HepG2 (cell line): ENCODE measurements around the gene SLC25A25. TPM values are rescaled to one million over a fixed set of nuclear protein-coding genes. Genes with fewer than 3 reads are reported as not detected.

Experiments used
- AKAP8 ChIP-seq: sonication (generic); formaldehyde crosslinking; IDR thresholded peaks from 2 replicates; pipeline ENCODE4 v1.5.1; 2020; ENCODE audit warnings: mild to moderate bottlenecking, missing genetic modification reagents
- BRD4 ChIP-seq: sonication (generic); formaldehyde crosslinking; IDR thresholded peaks from 2 replicates; pipeline ENCODE4 v1.4.0; 2020; ENCODE audit warnings: missing genetic modification reagents
- DZIP1 ChIP-seq: sonication (generic); formaldehyde crosslinking; IDR thresholded peaks from 2 replicates; pipeline ENCODE4 v1.5.0; 2020; ENCODE audit warnings: mild to moderate bottlenecking, missing genetic modification reagents
- FOXP4 ChIP-seq: sonication (generic); formaldehyde crosslinking; IDR thresholded peaks from 2 replicates; pipeline ENCODE4 v1.4.0; 2020; ENCODE audit warnings: missing genetic modification reagents
- GMEB1 ChIP-seq: sonication (generic); formaldehyde crosslinking; IDR thresholded peaks from 2 replicates; pipeline ENCODE4 v1.5.1; 2020; ENCODE audit warnings: missing genetic modification reagents, mild to moderate bottlenecking, borderline replicate concordance
- MEIS2 ChIP-seq: sonication (generic); formaldehyde crosslinking; IDR thresholded peaks from 2 replicates; pipeline ENCODE4 v1.9.0; 2021; ENCODE audit warnings: mild to moderate bottlenecking, missing genetic modification reagents
- NFYC ChIP-seq: IDR thresholded peaks from 2 replicates; pipeline ENCODE4 v1.6.1; 2016; ENCODE audit warnings: missing genetic modification reagents, missing compliant biosample characterization
- PAF1 ChIP-seq: IDR thresholded peaks from 2 replicates; pipeline ENCODE4 v1.6.1; 2016; ENCODE audit warnings: missing genetic modification reagents, missing compliant biosample characterization
- POLR2G ChIP-seq: fragments of 200-400 bp; formaldehyde crosslinking; IDR thresholded peaks from 2 replicates; pipeline ENCODE4 v1.6.1; 2018; ENCODE audit warnings: mild to moderate bottlenecking, low read depth, low read length, moderate library complexity
- WIZ ChIP-seq: sonication (generic); formaldehyde crosslinking; IDR thresholded peaks from 2 replicates; pipeline ENCODE4 v1.5.1; 2020; ENCODE audit warnings: mild to moderate bottlenecking, missing genetic modification reagents
- ZNF263 ChIP-seq: sonication (generic); formaldehyde crosslinking; IDR thresholded peaks from 2 replicates; pipeline ENCODE4 v1.4.0; 2020; ENCODE audit warnings: missing genetic modification reagents
- ZNF615 ChIP-seq: sonication (generic); formaldehyde crosslinking; IDR thresholded peaks from 2 replicates; pipeline ENCODE4 v1.5.0; 2020; ENCODE audit warnings: mild to moderate bottlenecking, missing genetic modification reagents, borderline replicate concordance
- polyA plus RNA-seq, 8 experiments: library from polyadenylated mRNA; depleted of rRNA in 3 of 8; stranded (reverse) in 7 of 8; unstranded in 1 of 8; fragments of >200 nt; fragmentation: Illumina TruSeq in 4 of 8; extraction: Trizol in 4 of 8; gene quantifications; 2 replicates each; pipeline versions ENCODE4 v1.2.1 to v1.2.3, GENCODE V29; 2011 to 2016; ENCODE audit warnings: low read depth in 4 of 8, missing spikeins in 1 of 8, mixed read lengths in 1 of 8; ENCODE audit not compliant: insufficient read depth in 1 of 8
- total RNA-seq, 5 experiments: library from RNA; depleted of rRNA; stranded (reverse); fragments of >200 nt; fragmentation: Illumina TruSeq; extraction: Trizol; gene quantifications; 2 replicates each; pipeline ENCODE4 v1.2.3, GENCODE V29; 2016; ENCODE audit warnings: low read depth in 1 of 5
- TF ChIP-seq, protein P1 (sequence below): sonication (generic); formaldehyde crosslinking; IDR thresholded peaks from one replicate; pipeline ENCODE4 v1.5.1; 2020; ENCODE audit warnings: mild to moderate bottlenecking, missing genetic modification reagents; ENCODE audit errors: not compliant biosample characterization

The SLC25A25 gene
- total and polyA plus RNA-seq, 2 of the 13 experiments (the other 11 are each of a cell fraction or from before 2014, with no cell fraction given): 10.5 to 24.8 TPM

GRCh38 chr9:128117613-128118471, 49.8 kb downstream of the SLC25A25 start (continued):
- TF ChIP-seq DZIP1 (CRISPR knock-in tag) (0 out of 2 replicates have a peak, but pooled peaks have one; percentile 34), BRD4 (CRISPR knock-in tag) (no peak), ZNF263 (peak; percentile 36; the same call in 1 of the 2 replicates), WIZ (CRISPR knock-in tag) (no peak), MEIS2 (CRISPR knock-in tag) (no peak; the same call in 1 of the 2 replicates), PAF1 (CRISPR knock-in tag) (no peak), FOXP4 (0 out of 2 replicates have a peak, but pooled peaks have one; percentile 28), ZNF615 (CRISPR knock-in tag) (no peak), POLR2G (no peak), NFYC (CRISPR knock-in tag) (no peak), AKAP8 (CRISPR knock-in tag) (no peak), GMEB1 (CRISPR knock-in tag) (peak; percentile 64; the same call in 1 of the 2 replicates)
- TF ChIP-seq, protein P1, sequence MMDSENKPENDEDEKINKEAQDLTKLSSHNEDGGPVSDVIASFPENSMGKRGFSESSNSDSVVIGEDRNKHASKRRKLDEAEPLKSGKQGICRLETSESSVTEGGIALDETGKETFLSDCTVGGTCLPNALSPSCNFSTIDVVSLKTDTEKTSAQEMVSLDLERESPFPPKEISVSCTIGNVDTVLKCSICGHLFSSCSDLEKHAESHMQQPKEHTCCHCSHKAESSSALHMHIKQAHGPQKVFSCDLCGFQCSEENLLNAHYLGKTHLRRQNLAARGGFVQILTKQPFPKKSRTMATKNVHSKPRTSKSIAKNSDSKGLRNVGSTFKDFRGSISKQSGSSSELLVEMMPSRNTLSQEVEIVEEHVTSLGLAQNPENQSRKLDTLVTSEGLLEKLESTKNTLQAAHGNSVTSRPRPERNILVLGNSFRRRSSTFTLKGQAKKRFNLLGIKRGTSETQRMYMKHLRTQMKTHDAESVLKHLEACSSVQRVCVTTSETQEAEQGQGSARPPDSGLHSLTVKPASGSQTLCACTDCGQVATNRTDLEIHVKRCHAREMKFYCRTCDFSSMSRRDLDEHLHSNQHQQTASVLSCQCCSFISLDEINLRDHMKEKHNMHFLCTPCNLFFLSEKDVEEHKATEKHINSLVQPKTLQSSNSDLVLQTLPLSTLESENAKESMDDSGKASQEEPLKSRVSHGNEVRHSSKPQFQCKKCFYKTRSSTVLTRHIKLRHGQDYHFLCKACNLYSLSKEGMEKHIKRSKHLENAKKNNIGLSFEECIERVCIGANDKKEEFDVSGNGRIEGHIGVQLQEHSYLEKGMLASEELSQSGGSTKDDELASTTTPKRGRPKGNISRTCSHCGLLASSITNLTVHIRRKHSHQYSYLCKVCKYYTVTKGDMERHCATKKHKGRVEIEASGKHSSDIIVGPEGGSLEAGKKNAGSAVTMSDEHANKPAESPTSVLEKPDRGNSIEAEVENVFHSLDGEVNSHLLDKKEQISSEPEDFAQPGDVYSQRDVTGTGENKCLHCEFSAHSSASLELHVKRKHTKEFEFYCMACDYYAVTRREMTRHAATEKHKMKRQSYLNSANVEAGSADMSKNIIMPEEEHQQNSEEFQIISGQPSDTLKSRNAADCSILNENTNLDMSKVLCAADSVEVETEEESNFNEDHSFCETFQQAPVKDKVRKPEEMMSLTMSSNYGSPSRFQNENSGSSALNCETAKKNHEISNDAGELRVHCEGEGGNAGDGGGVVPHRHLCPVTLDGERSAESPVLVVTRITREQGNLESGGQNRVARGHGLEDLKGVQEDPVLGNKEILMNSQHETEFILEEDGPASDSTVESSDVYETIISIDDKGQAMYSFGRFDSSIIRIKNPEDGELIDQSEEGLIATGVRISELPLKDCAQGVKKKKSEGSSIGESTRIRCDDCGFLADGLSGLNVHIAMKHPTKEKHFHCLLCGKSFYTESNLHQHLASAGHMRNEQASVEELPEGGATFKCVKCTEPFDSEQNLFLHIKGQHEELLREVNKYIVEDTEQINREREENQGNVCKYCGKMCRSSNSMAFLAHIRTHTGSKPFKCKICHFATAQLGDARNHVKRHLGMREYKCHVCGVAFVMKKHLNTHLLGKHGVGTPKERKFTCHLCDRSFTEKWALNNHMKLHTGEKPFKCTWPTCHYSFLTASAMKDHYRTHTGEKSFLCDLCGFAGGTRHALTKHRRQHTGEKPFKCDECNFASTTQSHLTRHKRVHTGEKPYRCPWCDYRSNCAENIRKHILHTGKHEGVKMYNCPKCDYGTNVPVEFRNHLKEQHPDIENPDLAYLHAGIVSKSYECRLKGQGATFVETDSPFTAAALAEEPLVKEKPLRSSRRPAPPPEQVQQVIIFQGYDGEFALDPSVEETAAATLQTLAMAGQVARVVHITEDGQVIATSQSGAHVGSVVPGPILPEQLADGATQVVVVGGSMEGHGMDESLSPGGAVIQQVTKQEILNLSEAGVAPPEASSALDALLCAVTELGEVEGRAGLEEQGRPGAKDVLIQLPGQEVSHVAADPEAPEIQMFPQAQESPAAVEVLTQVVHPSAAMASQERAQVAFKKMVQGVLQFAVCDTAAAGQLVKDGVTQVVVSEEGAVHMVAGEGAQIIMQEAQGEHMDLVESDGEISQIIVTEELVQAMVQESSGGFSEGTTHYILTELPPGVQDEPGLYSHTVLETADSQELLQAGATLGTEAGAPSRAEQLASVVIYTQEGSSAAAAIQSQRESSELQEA (CRISPR knock-in tag): no peak
